Caki2 (cell line): ENCODE measurements around the gene SCN1B. TPM values are rescaled to one million over a fixed set of nuclear protein-coding genes. Genes with fewer than 3 reads are reported as not detected.
"Not testable (repeated sequence)": the region's sequence is repeated elsewhere in the genome, so short reads cannot be mapped to it uniquely, and the experiment has no call there.

Experiments used
- DNase-seq: peaks from one replicate; pipeline ENCODE4 v3.0.0-alpha.2; 2015; ENCODE audit warnings: low read depth
- in situ Hi-C: cut with HindIII; loops from 2 replicates; pipeline ENCODE4 v1.10.0; 2016; ENCODE audit warnings: low sequenced_read_pairs, low pct_unique_long_range_greater_than_20kb, mixed read lengths
- total RNA-seq: library from RNA; depleted of rRNA; stranded (reverse); fragments of >200 nt; shearing (Covaris generic); gene quantifications from 2 replicates; pipeline ENCODE4 v1.2.3, GENCODE V29; 2014; ENCODE audit warnings: low replicate concordance

SCN1B gene
- total RNA-seq, 1 experiment from 2014 or later, result 3.3 TPM

DNA sequence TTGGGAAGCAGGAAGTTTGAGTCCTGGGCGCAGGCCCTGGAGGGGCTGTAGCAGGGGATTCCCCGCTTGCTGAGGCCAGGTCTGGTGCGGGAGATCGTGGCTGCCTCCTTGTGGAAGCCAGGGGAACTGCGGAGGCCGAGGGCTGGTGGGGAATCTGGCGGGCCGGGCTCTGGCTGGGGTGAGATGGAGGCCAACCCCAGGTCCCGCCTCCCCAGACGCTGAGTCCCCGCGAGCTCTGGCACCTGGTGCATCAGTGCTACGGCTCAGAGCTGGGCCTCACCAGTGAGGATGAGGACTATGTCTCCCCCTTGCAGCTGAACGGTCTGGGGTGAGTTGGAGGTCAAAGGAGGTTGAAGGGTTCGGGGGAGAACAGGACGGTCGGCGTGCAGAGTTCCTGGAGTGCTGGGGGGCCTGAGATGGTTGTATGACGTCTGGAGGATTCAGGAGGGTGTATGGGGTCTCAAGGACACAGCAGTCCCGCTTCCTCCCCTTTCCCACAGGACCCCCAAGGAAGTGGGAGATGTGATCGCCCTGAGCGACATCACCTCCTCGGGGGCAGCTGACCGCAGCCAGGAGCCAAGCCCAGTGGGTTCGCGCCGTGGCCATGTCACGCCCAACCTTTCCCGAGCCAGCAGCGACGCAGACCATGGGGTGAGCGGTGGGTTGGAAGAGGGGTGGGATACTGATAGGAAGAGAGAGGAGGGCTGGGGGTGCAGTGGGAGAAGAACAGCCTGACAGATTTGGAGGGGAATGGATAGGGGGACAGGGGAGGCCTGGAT, 17.0 kb upstream of the SCN1B start:
- in situ Hi-C loops, result no loop called here
- DNase-seq, result peak; percentile 62

DNA sequence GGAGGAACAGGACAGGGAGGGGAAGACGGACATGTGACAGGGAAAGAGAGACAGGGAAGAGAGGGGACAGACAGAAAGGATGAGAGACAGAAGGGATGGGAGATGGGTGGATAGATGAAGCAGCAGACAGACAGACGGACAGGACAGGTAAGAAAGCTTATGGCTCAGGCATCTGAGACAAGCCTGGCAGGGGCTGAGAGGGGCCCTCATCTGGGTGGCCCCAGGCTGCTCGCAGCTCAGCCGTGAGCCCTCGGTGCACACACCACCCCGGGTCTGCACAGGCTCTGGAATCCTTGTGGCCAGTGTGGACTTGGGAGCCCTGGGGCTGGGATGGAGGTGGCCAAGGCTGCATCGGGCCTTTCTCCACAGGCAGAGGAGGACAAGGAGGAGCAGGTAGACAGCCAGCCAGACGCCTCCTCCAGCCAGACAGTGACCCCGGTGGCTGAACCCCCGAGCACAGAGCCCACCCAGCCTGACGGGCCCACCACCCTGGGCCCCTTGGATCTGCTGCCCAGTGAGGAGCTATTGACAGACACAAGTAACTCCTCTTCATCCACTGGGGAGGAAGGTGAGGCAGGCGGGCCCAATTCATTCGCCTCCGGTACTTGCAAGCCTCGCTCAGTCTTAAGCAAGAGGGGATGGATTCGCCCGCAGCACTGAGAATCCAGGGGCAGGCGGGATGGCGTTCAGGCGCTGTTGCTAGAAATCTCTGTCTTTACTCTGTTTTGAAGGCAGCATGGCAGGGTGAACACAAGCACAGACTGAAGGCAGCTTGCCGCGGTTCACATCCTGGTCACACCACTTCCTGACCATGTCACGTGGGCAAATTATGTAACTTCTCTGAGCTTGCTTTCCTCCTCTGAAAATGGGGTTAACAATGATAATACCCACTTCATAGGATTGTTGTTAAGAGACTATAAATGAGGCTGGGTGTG, 16.2 kb upstream of the SCN1B start:
- no peak for DNase-seq
- in situ Hi-C loops, result no loop called here

- in situ Hi-C loops, DNase-seq: not testable (repeated sequence)
These were observed 15.5 kb upstream of the SCN1B start for GRCh38 chr19:35014774-35015173.

DNA sequence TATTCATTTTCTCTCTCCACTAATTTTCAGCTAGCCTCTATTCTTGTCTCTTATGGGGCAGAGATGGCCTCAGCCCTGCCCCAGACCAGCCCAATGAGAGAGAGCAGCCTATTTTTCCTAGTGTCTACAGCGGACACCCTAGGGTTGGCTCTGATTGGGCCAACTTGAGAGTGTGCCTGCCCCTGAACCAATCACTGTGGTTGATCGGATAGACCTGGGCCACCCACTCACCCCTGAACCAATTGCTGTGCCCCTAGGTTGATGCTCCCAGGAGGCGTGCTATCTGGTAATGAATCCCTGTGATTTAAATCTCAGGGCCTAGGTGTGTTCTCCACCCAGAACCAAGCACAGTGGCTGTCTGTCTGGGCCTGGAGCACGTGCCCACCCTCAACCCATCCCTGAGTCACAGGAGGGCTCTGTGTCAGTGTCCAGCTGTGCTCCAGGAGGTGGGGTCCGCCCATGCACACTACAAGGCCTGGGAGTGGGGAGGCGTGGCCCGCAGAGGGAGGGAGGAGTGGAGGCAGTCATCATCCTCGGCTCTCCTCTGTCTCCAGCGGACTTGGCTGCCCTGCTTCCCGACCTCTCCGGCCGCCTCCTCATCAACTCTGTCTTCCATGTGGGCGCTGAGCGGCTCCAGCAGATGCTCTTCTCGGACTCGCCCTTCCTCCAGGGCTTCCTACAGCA, 14.9 kb upstream of the SCN1B start:
- in situ Hi-C loops, result no loop called here
- no peak for DNase-seq

GRCh38 chr19:35015954-35016351, 14.3 kb upstream of the SCN1B start:
- DNase-seq, result no peak
- in situ Hi-C loops, result no loop called here

- in situ Hi-C loops, result no loop called here
- no peak for DNase-seq
These were observed 12.8 kb upstream of the SCN1B start for GRCh38 chr19:35017507-35017906.

GRCh38 chr19:35018379-35018778, 11.9 kb upstream of the SCN1B start:
- in situ Hi-C loops, result no loop called here
- no peak for DNase-seq

- in situ Hi-C loops, result no loop called here
- no peak for DNase-seq
These were observed 11.1 kb upstream of the SCN1B start for GRCh38 chr19:35019144-35019543.

DNA sequence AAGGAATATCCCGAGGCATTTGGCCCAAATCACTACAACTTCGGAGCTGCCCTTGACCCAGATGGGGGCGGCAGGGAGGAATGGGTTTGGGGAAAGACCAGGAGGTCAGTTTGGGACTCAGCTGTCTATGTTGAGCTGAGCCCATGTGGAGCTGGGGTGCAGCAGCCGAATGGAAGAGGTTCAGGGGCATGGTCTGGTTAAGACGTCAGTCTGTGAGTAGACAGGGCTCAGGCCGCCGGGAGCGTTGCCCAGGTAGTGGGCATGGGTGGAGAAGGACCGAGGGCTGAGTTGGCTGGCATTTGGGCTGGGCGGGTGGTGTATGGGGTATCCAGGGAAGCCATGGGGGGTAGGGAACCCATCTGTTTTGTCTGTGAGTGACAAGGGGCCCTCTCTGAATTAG, 9.3 kb upstream of the SCN1B start:
- in situ Hi-C loops, result no loop called here
- DNase-seq, result no peak

DNA sequence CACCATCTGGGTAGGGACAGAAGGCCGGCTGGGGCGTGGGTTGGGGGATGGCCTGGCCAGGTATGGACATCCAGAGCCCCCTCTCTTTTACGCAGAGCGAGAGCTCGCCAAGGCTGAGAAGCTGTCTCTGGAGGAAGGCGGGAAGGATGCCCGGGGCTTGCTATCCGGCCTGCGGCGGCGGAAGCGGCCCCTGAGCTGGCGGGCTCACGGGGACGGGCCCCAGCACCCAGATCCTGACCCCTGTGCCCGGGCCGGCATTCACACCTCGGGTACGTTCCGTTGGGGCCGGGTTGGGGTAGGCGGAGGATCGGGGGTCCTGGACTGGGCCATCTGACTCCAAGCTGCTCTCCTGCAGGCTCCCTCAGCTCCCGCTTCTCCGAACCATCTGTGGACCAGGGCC, 8.7 kb upstream of the SCN1B start:
- in situ Hi-C loops, result no loop called here

GRCh38 chr19:35022460-35022859, 7.8 kb upstream of the SCN1B start:
- DNase-seq, result no peak
- in situ Hi-C loops, result no loop called here

More for the DNA sequence above, 8.7 kb upstream of the SCN1B start:
- DNase-seq, result no peak

DNA sequence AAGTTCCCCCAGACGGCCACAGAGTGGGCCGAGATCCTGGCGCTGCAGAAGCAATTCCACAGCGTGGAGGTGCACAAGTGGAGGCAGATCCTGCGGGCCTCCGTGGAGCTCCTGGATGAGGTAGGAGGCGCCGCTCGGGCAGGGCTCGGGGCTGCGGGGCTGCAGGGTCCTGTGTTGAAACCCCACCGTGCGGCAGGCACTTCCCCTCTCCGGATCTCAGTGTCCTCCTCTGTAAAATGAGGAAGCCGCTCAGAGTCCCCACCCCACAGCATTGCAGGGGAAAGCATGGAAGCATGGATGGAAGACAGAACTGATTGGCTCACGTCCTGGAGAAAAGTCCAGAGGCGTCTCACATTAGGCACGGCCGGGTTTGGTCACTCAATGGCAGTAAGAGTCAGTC, 6.8 kb upstream of the SCN1B start:
- in situ Hi-C loops, result no loop called here
- no peak for DNase-seq

DNA sequence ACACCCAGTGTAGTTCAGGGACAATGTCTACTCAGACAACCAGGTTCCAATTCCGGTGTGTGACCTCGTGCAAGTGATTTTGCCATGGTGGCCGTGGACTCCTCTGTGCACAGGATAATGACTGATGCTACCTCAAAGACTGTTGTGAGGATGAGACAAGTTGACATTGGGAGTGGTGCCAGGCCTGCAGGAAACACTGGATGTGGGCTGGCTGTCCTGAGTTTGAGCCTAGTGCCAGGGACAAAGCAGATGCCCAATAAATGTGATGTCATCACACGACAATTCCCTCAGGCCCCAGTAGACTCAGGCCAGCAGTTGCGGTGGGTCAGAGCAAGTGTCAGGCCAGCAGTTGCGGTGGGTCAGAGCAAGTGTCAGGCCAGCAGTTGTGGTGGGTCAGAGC, 6.2 kb upstream of the SCN1B start:
- no peak for DNase-seq
- in situ Hi-C loops, result no loop called here

GRCh38 chr19:35025969-35026368, 4.3 kb upstream of the SCN1B start:
- in situ Hi-C loops, result no loop called here
- DNase-seq, result no peak

DNA sequence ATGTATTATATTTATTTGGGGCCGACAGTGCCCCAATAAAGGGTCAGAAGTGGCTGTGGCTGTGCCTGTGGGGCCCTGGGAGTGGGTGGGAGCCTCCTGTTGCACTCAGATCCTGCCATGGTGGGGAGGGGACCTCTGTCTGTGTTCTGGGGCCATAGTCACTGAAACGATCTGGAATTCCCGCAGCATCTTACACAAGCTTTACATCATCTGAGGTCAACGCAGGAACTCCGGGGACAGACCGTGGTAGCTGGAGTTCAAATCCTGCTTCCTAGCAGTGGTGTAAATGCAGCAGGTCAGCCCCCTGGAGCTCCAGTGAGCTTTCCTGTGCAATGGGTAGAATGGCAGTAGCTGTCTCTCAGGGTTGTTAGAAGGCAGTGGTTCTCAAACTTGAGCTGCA, 3.9 kb upstream of the SCN1B start:
- DNase-seq, result no peak
- in situ Hi-C loops, result no loop called here

- in situ Hi-C loops, result no loop called here
- no peak for DNase-seq
These were observed 3.3 kb upstream of the SCN1B start for GRCh38 chr19:35027009-35027408.

- in situ Hi-C loops, result no loop called here
- DNase-seq, result no peak
These were observed 2.2 kb upstream of the SCN1B start for GRCh38 chr19:35027851-35028599.

- in situ Hi-C loops, DNase-seq: not testable (repeated sequence)
These were observed 1.7 kb upstream of the SCN1B start for GRCh38 chr19:35028600-35028885.
